CD4-positive, alpha-beta T cell (primary cell): ENCODE measurements around the gene NPAS3. TPM values are rescaled to one million over a fixed set of nuclear protein-coding genes. Genes with fewer than 3 reads are reported as not detected.

Experiments used
- ATAC-seq: fragments of 200-7000 bp; cut with Tn5 transposase; one replicate; pipeline ENCODE4 v1.10.0; 2022; ENCODE audit warnings: mild to moderate bottlenecking; ENCODE audit not compliant: poor library complexity
- CTCF ChIA-PET: fragments of 350-600 bp; sonication (Branson Sonifier 250); formaldehyde crosslinking; loops from one replicate; lab custom pipeline; 2021; ENCODE audit warnings: antibody characterized with exemption, inconsistent platforms; lab: Charles Lee
- POLR2A ChIA-PET: fragments of 350-600 bp; sonication (Branson Sonifier 250); formaldehyde crosslinking; loops from one replicate; lab custom pipeline; 2021; ENCODE audit warnings: antibody characterized with exemption, inconsistent platforms; lab: Charles Lee
- DNase-seq, 14 experiments: peaks; one replicate each; pipeline ENCODE4 v3.0.0-alpha.2; 2013 to 2020; ENCODE audit warnings: mixed read lengths in 2 of 14
- H3K27ac ChIP-seq, 2 donors: one replicate each; pipeline versions ENCODE4 v1.5.1 to v1.7.0; 2013; ENCODE audit warnings: low read length in 2 of 2, low read depth in 1 of 2, mild to moderate bottlenecking in 1 of 2
- H3K27me3 ChIP-seq, 2 experiments: 1 replicate in 1 of 2; 2 replicates in 1 of 2; pipeline versions ENCODE4 v1.6.1 to v1.7.0; 2013; ENCODE audit warnings: low read length in 2 of 2, control low read depth in 1 of 2, mild to moderate bottlenecking in 1 of 2, moderate library complexity in 1 of 2; ENCODE audit not compliant: insufficient read depth in 2 of 2, control insufficient read depth in 1 of 2
- H3K36me3 ChIP-seq: one replicate; pipeline ENCODE4 v1.6.1; 2013; ENCODE audit warnings: low read length, control low read depth; ENCODE audit not compliant: insufficient read depth
- H3K4me1 ChIP-seq: one replicate; pipeline ENCODE4 v1.6.1; 2013; ENCODE audit warnings: low read length, control low read depth; ENCODE audit not compliant: insufficient read depth
- H3K4me3 ChIP-seq: one replicate; pipeline ENCODE4 v1.5.1; 2013; ENCODE audit warnings: mild to moderate bottlenecking, low read length, moderate library complexity
- H3K9me3 ChIP-seq, 2 experiments: 1 replicate in 1 of 2; 2 replicates in 1 of 2; pipeline versions ENCODE4 v1.6.1 to v1.7.0; 2013; ENCODE audit warnings: low read length in 2 of 2, mild to moderate bottlenecking in 2 of 2, control low read depth in 1 of 2, moderate library complexity in 1 of 2; ENCODE audit not compliant: control insufficient read depth in 1 of 2, insufficient read depth in 1 of 2
- H3K27ac Mint-ChIP-seq: one replicate; pipeline ENCODE4 v1.8.0; 2020; ENCODE audit warnings: mixed read lengths
- H3K27me3 Mint-ChIP-seq: one replicate; pipeline ENCODE4 v1.8.0; 2021; ENCODE audit warnings: mixed read lengths
- H3K36me3 Mint-ChIP-seq: one replicate; pipeline ENCODE4 v1.8.0; 2021; ENCODE audit warnings: low read depth, mixed read lengths
- H3K4me1 Mint-ChIP-seq: one replicate; pipeline ENCODE4 v1.8.0; 2021; ENCODE audit warnings: low read depth, mixed read lengths
- H3K4me3 Mint-ChIP-seq: one replicate; pipeline ENCODE4 v1.8.0; 2020; ENCODE audit warnings: mild to moderate bottlenecking, mixed read lengths
- H3K9me3 Mint-ChIP-seq: one replicate; pipeline ENCODE4 v1.8.0; 2020; ENCODE audit warnings: mixed read lengths
- intact Hi-C, 2 experiments: fragments of 100-400 bp; cut with DNase I in 1 of 2; cut with micrococcal nuclease in 1 of 2; formaldehyde crosslinking; loops; one replicate each; pipeline versions ENCODE4 v1.15.1 to v1.9.0; 2023 to 2025; cut with DNase I, micrococcal nuclease
- total RNA-seq, 174 experiments: library from RNA in 2 of 174; stranded (reverse) in 2 of 174; gene quantifications; one replicate each; pipeline ENCODE4 v1.2.3 and lab custom pipeline; 2021 to 2026
- TF ChIP-seq, protein P1 (sequence below): fragments of 200-600 bp; IDR thresholded peaks from one replicate; pipeline ENCODE4 v1.8.0; 2022; ENCODE audit warnings: antibody characterized with exemption, mild to moderate bottlenecking

The NPAS3 gene
- total RNA-seq, 2 experiments from 2014 or later = not detected

GRCh38 chr14:33686218-33686617 lies 747.5 kb downstream of the NPAS3 start:
- Histone ChIP-seq H3K9me3 (no peaks in the 10 kb centered on the region), H3K4me1 (no peaks in the 10 kb centered on the region), H3K27me3 (no peaks in the 10 kb centered on the region), H3K4me3 (no peak overlapping the region), H3K27ac (no peak overlapping the region), H3K36me3 (no peaks in the 10 kb centered on the region)
- no peaks in the 10 kb centered on the region for H3K4me1 Mint-ChIP-seq
- intact Hi-C loops = no loop called here
- ChIA-PET POLR2A (no interaction called here), CTCF (no interaction called here)
- DNase-seq (no peak), ATAC-seq (no peak)
- H3K9me3 Mint-ChIP-seq = no peaks in the 10 kb centered on the region
- TF ChIP-seq, protein P1, sequence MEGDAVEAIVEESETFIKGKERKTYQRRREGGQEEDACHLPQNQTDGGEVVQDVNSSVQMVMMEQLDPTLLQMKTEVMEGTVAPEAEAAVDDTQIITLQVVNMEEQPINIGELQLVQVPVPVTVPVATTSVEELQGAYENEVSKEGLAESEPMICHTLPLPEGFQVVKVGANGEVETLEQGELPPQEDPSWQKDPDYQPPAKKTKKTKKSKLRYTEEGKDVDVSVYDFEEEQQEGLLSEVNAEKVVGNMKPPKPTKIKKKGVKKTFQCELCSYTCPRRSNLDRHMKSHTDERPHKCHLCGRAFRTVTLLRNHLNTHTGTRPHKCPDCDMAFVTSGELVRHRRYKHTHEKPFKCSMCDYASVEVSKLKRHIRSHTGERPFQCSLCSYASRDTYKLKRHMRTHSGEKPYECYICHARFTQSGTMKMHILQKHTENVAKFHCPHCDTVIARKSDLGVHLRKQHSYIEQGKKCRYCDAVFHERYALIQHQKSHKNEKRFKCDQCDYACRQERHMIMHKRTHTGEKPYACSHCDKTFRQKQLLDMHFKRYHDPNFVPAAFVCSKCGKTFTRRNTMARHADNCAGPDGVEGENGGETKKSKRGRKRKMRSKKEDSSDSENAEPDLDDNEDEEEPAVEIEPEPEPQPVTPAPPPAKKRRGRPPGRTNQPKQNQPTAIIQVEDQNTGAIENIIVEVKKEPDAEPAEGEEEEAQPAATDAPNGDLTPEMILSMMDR = no peak
- no peaks in the 10 kb centered on the region for H3K27me3 Mint-ChIP-seq
- no peak overlapping the region for H3K27ac Mint-ChIP-seq
- no peaks in the 10 kb centered on the region for H3K36me3 Mint-ChIP-seq
- H3K4me3 Mint-ChIP-seq = no peak overlapping the region

DNA sequence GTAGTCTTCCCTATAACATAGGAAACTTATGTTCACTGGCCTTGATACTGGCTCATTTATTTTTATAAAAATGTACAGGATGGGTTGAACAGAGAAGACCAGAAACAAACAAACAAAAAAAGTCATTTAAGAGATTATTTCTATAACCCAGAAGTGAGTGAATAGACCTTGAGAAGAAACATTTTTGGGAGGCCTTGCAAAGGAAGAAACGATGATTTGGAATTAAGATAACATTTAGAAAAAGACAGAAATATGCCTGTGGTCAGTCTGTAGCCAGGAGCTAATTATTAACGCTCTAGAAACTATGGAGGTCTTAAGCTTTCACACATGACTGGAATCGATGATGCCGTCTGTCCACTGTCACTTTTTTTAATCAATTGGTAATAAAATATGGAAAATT lies 748.2 kb downstream of the NPAS3 start:
- H3K4me1 Mint-ChIP-seq = no peaks in the 10 kb centered on the region
- Histone ChIP-seq H3K27me3 (no peaks in the 10 kb centered on the region), H3K27ac (no peak overlapping the region), H3K4me1 (no peaks in the 10 kb centered on the region), H3K9me3 (no peaks in the 10 kb centered on the region), H3K36me3 (no peaks in the 10 kb centered on the region), H3K4me3 (no peak overlapping the region)
- no peak overlapping the region for H3K27ac Mint-ChIP-seq
- no peak overlapping the region for H3K4me3 Mint-ChIP-seq
- ATAC-seq = no peak
- intact Hi-C loops = no loop called here
- ChIA-PET POLR2A (no interaction called here), CTCF (no interaction called here)
- no peak for DNase-seq
- H3K9me3 Mint-ChIP-seq = no peaks in the 10 kb centered on the region
- H3K36me3 Mint-ChIP-seq = no peaks in the 10 kb centered on the region
- TF ChIP-seq, protein P1 = no peak
- H3K27me3 Mint-ChIP-seq = no peaks in the 10 kb centered on the region

DNA sequence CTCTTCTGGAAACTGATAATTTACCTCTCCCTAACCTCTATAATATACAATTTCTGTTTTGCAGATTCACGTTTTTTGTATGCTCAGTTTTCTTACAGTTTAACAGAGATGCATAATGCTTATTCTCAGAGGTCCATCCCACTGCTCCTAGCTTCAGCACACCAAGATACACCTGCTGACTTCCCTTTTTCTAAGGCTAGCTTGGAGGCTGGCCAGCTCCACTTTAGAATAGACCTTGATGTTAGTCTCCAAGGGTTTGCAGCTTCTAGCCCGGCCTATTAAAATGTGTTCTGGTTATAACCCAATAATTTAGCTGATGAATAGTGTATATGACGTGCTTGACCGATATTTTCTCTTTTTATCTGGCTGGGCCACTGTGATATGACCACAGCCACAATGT lies 751.0 kb downstream of the NPAS3 start:
- Mint-ChIP-seq H3K9me3 (peaks cover 3% of the 10 kb centered on the region), H3K4me1 (no peaks in the 10 kb centered on the region), H3K4me3 (no peak overlapping the region), H3K27me3 (no peaks in the 10 kb centered on the region), H3K27ac (no peak overlapping the region), H3K36me3 (no peaks in the 10 kb centered on the region)
- TF ChIP-seq, protein P1 = no peak
- Histone ChIP-seq H3K4me3 (no peak overlapping the region), H3K4me1 (no peaks in the 10 kb centered on the region), H3K27ac (no peak overlapping the region), H3K36me3 (no peaks in the 10 kb centered on the region), H3K9me3 (no peaks in the 10 kb centered on the region), H3K27me3 (no peaks in the 10 kb centered on the region)
- ChIA-PET CTCF (no interaction called here), POLR2A (no interaction called here)
- DNase-seq = no peak
- no peak for ATAC-seq
- intact Hi-C loops = no loop called here
